ENCODE data around the gene GFY.

Gene GFY

DNA sequence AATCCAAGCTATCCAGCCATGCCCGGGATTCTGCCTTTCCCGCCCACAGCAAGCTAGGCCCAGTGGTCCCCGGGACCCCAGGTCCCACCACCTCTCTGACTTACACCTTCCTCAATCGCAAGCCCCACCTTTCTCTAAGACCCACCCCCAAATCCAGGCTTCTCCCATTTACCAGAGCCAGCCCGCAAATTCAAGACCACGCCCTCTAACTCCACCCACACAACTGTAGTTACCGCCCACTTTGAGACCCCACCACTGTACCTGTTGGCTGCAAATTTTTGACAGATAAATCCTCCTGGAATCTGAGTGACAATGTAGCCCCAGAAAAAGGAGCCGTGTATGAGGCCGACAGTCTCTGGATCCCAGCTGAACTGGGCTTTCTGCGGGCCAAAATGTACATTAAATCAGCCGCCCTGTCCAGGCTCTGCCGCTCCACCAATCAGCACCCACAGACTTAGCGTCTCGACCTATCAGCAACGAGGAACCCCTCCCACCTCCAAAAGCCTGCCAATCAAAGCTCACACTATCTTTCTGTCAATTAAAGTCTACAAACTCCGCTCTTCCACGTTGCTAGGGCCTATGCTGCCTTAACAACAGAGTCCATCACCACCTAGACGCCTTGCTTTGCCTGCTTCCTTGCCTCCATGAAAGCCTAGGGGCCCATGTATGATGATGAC lies 9.9 kb downstream of the GFY start:
- TF ChIP-seq, protein P1, sequence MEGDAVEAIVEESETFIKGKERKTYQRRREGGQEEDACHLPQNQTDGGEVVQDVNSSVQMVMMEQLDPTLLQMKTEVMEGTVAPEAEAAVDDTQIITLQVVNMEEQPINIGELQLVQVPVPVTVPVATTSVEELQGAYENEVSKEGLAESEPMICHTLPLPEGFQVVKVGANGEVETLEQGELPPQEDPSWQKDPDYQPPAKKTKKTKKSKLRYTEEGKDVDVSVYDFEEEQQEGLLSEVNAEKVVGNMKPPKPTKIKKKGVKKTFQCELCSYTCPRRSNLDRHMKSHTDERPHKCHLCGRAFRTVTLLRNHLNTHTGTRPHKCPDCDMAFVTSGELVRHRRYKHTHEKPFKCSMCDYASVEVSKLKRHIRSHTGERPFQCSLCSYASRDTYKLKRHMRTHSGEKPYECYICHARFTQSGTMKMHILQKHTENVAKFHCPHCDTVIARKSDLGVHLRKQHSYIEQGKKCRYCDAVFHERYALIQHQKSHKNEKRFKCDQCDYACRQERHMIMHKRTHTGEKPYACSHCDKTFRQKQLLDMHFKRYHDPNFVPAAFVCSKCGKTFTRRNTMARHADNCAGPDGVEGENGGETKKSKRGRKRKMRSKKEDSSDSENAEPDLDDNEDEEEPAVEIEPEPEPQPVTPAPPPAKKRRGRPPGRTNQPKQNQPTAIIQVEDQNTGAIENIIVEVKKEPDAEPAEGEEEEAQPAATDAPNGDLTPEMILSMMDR (IDR thresholded peaks at IDR 0.05; ENCODE audit: borderline replicate concordance, insufficient read depth, low read depth, low read length), result no peak
- no peak overlapping the region for H3K4me3 ChIP-seq (ENCODE audit: low read depth, low read length)

DNA sequence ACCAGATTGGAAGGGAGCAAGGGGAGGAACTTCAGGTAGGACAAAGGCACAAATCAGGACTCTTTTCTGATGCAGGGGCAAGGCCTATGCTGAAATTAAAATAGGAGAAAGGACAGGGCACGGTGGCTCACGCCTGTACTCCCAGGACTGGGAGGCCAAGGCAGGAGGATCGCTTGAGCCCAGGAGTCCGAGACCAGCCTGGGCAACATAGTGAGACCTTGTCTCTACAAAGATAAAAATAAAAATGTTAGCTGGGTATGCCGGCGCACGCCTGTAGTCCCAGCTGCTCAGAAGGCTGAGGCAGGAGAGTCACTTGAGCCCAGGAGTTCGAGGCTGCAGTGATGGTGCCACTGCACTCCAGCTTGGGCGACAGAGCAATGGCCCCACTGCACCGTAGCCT lies 10.5 kb downstream of the GFY start:
- no peak overlapping the region for H3K4me3 ChIP-seq (ENCODE audit: low read depth, low read length)
- TF ChIP-seq, protein P1 (IDR thresholded peaks at IDR 0.05; ENCODE audit: borderline replicate concordance, insufficient read depth, low read depth, low read length), result no peak

DNA sequence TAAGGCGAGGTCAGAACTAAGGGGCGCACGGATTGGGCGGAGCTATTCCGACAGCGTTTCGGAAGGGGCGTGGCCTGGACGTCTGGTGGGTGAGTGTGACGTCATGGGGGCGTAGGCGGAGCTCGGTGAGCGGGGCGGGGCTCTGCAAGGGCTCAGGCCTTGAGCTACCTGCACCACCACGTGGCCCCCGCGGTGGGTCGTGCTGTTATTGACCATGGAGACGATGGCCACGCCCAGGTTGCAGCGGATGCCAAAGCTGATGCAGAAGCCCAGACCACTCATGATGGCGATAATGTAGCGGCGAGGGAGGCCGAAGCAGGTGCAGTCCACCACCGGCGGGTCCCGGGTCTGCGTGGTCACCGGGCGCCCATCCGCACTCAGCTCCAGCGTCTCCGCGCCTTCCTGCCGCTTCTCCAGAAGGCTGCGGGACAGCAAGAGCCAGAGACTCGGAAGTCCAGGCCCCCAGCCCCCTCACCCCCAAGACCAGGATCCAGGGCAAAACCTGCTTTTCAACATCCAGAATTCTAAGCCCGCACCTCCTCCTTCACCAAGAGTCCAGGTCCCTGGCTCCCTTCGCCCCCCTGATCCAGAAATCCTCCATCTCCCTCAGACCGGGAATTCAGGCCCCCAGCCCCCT lies 11.3 kb downstream of the GFY start:
- TF ChIP-seq, protein P1 (IDR thresholded peaks at IDR 0.05; ENCODE audit: borderline replicate concordance, insufficient read depth, low read depth, low read length), result no peak
- no peak overlapping the region for H3K4me3 ChIP-seq (ENCODE audit: low read depth, low read length)

DNA sequence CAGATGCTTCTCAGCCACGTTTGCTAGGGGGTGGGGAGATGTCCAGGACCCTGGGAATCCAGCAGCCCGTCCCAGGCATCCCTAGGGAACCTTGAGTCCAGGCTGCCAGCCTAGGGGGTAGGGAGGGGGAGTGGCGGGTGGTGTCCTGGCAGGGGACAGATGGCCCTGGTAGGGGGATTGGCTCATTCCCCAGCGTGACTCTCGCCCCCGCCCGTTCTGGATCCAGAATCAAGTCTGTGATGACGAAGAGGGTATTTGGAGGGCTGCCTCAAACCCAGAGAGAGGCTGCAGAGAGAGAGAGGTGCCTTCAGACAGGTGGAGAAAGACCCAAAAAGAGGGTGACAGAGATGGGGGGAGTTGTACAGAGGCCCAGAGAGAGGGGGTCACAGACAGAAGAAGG lies 12.0 kb downstream of the GFY start:
- TF ChIP-seq, protein P1 (IDR thresholded peaks at IDR 0.05; ENCODE audit: borderline replicate concordance, insufficient read depth, low read depth, low read length), result no peak
- H3K4me3 ChIP-seq (ENCODE audit: low read depth, low read length), result no peak overlapping the region

DNA sequence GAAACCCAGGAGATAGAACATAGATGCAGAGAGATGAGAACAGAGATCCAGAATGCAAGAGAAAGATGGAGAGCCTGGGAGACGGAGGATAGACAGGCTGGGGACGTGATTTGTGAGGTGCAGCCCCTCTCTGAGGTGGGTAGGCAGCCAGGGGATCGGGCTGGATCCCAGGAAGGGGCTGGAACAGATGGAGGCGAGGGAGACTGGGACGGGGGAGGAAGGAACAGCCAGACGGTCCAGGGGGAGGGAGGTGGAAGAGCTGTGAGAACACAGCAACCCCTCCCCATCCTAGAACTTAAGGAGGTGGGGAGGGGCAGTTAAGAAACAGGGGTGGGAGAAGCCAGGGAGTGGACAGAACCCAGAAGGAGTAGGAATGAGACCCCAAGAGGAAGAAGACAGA lies 13.1 kb downstream of the GFY start:
- TF ChIP-seq, protein P1 (IDR thresholded peaks at IDR 0.05; ENCODE audit: borderline replicate concordance, insufficient read depth, low read depth, low read length), result no peak
- H3K4me3 ChIP-seq (ENCODE audit: low read depth, low read length), result no peak overlapping the region

DNA sequence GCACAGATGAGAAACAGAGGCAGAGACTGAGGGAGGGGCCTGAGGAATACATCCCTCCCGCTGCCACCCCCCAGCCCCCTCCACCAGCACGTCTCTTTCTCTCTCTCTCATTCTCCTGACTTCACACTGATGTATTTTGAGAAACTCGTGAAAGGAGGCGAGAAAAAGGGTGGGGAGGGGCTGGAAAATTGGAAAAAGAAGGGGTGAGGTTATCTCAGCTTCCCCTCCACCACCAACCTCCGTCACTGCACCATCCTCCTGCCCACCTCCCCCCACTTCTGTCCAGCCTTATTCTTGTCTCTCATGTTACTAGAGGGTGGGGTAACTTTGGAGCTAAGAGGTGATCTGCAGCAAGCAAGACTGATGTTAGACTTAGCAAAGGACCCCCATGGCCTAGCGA lies 14.6 kb downstream of the GFY start:
- no peak overlapping the region for H3K4me3 ChIP-seq (ENCODE audit: low read depth, low read length)
- TF ChIP-seq, protein P1 (IDR thresholded peaks at IDR 0.05; ENCODE audit: borderline replicate concordance, insufficient read depth, low read depth, low read length), result no peak

All from GM12875 (cell line).